ENCODE data around the gene CREB3L1. TPM values are rescaled to one million over a fixed set of nuclear protein-coding genes. Genes with fewer than 3 reads are reported as not detected.

CREB3L1 gene
- polyA plus RNA-seq, 1 donor from 2014 or later = not detected

- H3K4me1 Mint-ChIP-seq = peaks cover 0 to 4% (median 3%) of the 10 kb centered on the region in 3 donors
- no peaks in the 10 kb centered on the region for H3K9me3 Mint-ChIP-seq
- no peak overlapping the region for H3K27ac Mint-ChIP-seq
- H3K27me3 Mint-ChIP-seq = peaks cover 32% of the 10 kb centered on the region
- peaks cover 2% of the 10 kb centered on the region for H3K36me3 Mint-ChIP-seq
- H3K4me3 Mint-ChIP-seq = peak overlapping the region in 2 of 4 donors; percentile 16 to 68
Observed at GRCh38 chr11:46277313-46277621, 195 bp upstream of the CREB3L1 start.

DNA sequence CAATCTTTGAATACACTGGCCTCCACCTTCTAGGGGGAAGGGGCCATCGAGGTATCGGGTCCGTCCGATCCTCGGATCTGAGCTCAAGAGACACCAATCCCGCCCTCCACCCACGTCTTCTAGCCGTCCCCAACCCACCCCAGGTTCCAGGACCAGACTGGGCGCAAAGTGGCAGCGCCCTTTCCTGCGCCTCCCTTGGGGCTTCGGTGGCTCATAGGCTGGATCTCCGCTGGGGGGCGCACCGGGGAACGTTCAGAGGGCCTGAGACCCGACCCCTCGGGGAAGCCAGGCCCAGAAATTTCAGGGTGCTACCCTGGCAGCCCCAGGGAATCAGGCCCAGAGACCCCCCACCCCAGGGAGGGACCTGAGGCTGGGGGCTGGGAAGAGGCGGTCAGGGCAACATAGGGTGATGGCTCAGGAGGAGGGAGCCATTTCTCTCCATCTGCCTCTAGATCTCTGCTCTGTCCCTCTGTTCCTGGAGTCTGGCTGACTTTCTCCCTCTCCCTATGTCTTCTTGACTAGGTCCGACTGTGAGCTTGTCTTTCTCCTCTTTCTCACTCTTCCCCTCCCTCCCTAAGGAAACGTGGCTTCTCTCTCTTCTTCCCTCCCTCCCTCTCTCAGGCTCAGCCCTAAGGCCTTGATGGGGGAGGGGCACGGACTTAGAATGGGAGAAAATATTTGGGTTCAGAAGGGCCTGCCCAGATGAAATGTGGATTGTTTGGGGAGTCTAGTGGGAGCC is 1.1 kb downstream of the CREB3L1 start:
- Mint-ChIP-seq H3K27ac (peak overlapping the region in 1 of 3 donors; percentile 80), H3K36me3 (peaks cover 2% of the 10 kb centered on the region), H3K4me1 (peaks cover 0 to 3% (median 2%) of the 10 kb centered on the region in 3 donors), H3K27me3 (peaks cover 32% of the 10 kb centered on the region), H3K4me3 (no peak overlapping the region), H3K9me3 (no peaks in the 10 kb centered on the region)

DNA sequence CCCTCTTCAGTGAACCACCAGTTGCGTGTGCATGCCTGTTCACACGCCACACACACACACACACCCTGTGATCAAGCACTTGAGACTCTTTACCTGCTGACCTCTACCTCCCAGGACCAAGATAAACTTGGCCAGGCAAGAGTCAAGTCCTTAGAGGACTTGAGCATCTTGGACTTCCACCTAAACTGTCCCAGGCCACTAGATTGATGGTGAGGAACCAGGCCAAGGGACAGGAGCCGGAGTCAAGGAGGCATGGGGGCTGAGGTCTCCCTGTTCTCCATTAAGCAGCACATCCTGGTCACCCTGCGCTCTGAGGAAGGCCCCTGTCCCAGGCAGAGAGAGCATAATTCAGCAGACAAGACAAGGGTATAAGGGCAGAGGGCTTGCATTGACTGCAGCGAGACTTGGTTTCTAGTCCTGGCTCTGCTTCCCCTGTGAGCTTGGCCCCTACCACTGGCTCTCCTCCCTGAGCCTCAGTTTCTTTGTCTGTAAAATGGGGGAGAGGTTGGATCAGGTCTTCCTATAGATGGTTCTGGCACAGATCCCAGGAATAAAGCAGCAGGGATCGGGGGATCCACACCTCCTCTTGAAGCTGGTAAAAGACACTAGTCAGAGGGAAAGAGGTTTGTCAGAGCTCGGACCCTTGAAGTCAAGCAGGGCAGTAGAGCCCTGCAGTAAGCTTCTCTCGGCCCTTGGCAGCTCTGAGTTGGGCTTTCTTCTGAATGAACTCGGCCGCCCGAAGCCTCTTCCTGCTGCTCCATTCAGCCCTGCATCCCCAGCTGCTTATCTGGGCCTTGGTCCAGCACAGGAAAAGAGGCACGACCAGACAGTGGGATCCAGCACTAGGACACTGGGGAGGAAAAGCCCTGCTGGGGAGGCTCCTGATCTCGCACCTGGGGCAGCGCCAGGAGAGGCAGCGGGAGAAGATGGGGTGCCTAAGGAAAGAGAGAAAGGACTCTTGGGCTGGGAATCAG is 2.0 kb downstream of the CREB3L1 start:
- no peak overlapping the region for H3K4me3 Mint-ChIP-seq
- H3K9me3 Mint-ChIP-seq = no peaks in the 10 kb centered on the region
- peaks cover 39% of the 10 kb centered on the region for H3K27me3 Mint-ChIP-seq
- peak overlapping the region in 1 of 3 donors; percentile 80 for H3K27ac Mint-ChIP-seq
- H3K4me1 Mint-ChIP-seq = peaks cover 0 to 3% (median 2%) of the 10 kb centered on the region in 3 donors
- peaks cover 2% of the 10 kb centered on the region for H3K36me3 Mint-ChIP-seq

DNA sequence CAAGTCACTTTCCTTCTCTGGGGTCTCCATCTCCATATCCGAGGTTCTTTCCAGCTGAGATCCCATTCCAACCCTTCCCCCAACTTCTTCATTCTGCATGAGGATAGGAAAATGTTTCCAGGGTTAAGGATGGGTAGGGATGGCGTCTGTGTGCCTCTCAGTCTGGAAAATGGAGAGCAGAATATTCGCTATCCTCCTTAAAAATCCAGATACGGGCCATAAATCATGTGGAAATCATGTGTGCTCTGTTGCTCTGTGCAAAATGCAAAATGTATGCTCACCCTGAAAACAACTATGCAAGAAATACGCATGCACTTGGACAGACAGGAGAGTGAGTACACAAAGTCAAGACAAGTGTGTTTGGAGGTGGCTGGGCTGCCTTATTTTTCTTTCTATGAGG is 3.2 kb downstream of the CREB3L1 start:
- H3K9me3 Mint-ChIP-seq = peaks cover 0 to 2% (median 0%) of the 10 kb centered on the region in 3 donors
- H3K36me3 Mint-ChIP-seq = no peaks in the 10 kb centered on the region
- H3K27ac Mint-ChIP-seq = no peak overlapping the region
- peaks cover 45% of the 10 kb centered on the region for H3K27me3 Mint-ChIP-seq
- peaks cover 0 to 3% (median 2%) of the 10 kb centered on the region in 3 donors for H3K4me1 Mint-ChIP-seq
- no peak overlapping the region for H3K4me3 Mint-ChIP-seq

DNA sequence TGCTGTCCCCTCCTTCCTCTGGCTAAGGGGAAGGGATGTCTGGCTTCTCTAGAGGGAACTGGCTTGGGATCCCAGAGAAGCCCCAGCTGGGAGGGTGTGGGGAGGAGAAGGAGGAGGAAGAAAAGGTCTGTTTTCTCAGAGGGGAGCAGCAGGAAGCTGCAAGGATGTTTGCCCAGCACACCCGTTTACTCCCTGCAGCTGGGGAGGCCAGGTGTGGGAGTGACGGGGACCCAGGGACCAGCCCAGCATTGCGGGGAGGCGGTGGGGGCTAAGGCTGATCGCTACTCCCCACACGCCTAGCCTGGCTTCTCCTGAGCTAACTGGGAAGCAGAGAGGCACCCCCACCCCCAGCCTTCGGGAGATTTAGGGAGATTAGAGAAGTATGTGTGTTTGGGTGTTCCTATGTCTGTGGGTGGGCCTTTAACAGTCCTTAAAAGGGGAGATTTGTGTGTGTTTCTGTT is 3.9 kb downstream of the CREB3L1 start:
- H3K4me3 Mint-ChIP-seq = no peak overlapping the region
- H3K27ac Mint-ChIP-seq = no peak overlapping the region
- peaks cover 0 to 3% (median 2%) of the 10 kb centered on the region in 3 donors for H3K4me1 Mint-ChIP-seq
- no peaks in the 10 kb centered on the region for H3K36me3 Mint-ChIP-seq
- peaks cover 40% of the 10 kb centered on the region for H3K27me3 Mint-ChIP-seq
- H3K9me3 Mint-ChIP-seq = peaks cover 0 to 2% (median 0%) of the 10 kb centered on the region in 3 donors

GRCh38 chr11:46285173-46285572 is 7.7 kb downstream of the CREB3L1 start:
- H3K4me3 Mint-ChIP-seq = no peak overlapping the region

DNA sequence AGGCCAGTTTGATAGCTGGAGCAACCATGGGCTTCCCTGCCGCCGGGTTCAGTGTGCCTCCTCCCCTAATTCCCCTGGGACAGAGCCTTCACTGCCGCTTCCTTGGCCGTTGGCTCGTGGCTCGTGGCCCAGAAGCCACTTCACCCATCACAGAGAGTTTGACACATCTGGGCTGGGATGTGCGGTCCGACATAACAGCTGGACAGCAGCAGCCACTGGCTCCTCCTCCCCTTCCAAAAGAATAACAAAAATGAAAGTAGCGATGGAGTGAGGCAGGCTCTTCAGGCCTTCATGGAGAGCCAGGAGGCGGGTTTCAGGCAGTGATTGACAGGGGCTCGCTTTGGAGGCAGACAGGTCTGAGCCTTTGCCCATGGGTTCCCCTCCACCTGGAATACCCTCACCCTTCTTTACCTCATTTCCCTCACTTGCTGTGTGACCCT is 8.2 kb downstream of the CREB3L1 start:
- Mint-ChIP-seq H3K27ac (no peak overlapping the region), H3K36me3 (no peaks in the 10 kb centered on the region), H3K4me1 (no peaks in the 10 kb centered on the region), H3K4me3 (no peak overlapping the region), H3K27me3 (peaks cover 30% of the 10 kb centered on the region), H3K9me3 (peaks cover 0 to 2% (median 0%) of the 10 kb centered on the region in 3 donors)

More at GRCh38 chr11:46285173-46285572, 7.7 kb downstream of the CREB3L1 start:
- Mint-ChIP-seq H3K36me3 (no peaks in the 10 kb centered on the region), H3K27me3 (peaks cover 27% of the 10 kb centered on the region), H3K27ac (no peak overlapping the region), H3K9me3 (peaks cover 0 to 2% (median 0%) of the 10 kb centered on the region in 3 donors), H3K4me1 (no peaks in the 10 kb centered on the region)

GRCh38 chr11:46286789-46287188 is 9.3 kb downstream of the CREB3L1 start:
- no peak overlapping the region for H3K4me3 Mint-ChIP-seq
- no peaks in the 10 kb centered on the region for H3K4me1 Mint-ChIP-seq
- peaks cover 0 to 2% (median 0%) of the 10 kb centered on the region in 3 donors for H3K9me3 Mint-ChIP-seq
- peaks cover 36% of the 10 kb centered on the region for H3K27me3 Mint-ChIP-seq
- no peaks in the 10 kb centered on the region for H3K36me3 Mint-ChIP-seq
- H3K27ac Mint-ChIP-seq = no peak overlapping the region

- Mint-ChIP-seq H3K4me1 (no peaks in the 10 kb centered on the region), H3K27ac (no peak overlapping the region), H3K9me3 (peaks cover 0 to 2% (median 0%) of the 10 kb centered on the region in 3 donors), H3K4me3 (no peak overlapping the region), H3K27me3 (peaks cover 36% of the 10 kb centered on the region), H3K36me3 (no peaks in the 10 kb centered on the region)
Observed at GRCh38 chr11:46288451-46288850, 11.0 kb downstream of the CREB3L1 start.

DNA sequence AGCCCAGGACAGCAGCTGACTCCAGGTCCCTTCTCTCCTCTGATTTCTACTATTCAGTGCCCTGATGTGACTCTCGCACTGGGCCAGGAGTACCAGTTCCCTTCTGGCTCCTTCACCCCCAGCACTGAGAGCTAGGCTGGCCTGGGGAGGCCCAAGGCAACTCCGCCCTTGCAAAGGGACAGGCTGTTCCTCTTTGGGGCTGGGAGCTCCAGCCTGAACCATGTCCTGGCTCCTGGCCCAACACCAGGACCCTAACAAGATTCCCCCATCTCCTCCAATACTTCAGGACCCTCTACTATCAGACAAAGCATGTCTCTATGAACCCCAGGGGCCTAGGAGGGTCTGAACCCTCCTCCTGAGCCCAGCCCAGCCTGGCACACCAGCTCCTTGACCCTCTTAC is 12.5 kb downstream of the CREB3L1 start:
- H3K9me3 Mint-ChIP-seq = peaks cover 0 to 1% (median 0%) of the 10 kb centered on the region in 3 donors
- no peak overlapping the region for H3K27ac Mint-ChIP-seq
- H3K4me1 Mint-ChIP-seq = no peaks in the 10 kb centered on the region
- H3K36me3 Mint-ChIP-seq = no peaks in the 10 kb centered on the region
- no peak overlapping the region for H3K4me3 Mint-ChIP-seq
- peaks cover 33% of the 10 kb centered on the region for H3K27me3 Mint-ChIP-seq

DNA sequence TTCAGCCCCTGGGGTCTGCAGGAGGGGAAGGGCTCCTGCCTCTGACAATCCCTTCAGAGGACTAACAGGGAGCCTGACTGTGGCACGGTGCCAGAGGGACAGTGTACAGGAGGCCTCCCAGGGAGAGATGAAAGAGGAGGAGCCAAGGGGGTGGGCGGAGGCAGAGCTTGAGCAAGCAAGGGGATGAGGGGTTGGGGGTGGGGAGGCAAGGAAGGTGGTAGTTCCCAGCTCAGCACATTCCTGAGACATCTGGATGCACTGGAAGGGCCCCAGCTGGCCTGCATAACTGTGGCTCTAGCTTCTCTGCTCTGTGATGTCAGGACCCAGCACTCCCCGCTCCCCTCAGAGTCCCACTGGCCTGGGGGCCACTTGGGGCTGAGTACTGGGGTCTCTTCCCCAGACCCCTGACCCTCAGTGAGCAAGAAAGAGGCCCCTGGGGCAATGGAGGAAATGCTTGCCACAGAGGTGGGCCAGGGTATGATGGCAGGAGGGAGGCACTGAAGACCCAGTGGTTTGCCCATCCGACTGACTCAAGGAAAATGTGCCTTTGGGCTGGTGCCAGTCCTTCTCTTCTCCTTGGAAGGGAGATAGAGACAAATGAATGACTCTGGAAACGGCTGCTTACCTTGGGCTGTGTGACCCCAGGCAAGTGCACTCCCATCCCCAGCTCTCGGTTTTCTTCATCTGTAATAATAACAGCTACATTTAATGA is 13.3 kb downstream of the CREB3L1 start:
- Mint-ChIP-seq H3K4me1 (no peaks in the 10 kb centered on the region), H3K27me3 (peaks cover 30% of the 10 kb centered on the region), H3K27ac (no peak overlapping the region), H3K36me3 (no peaks in the 10 kb centered on the region), H3K9me3 (no peaks in the 10 kb centered on the region), H3K4me3 (no peak overlapping the region)

- Mint-ChIP-seq H3K27ac (no peak overlapping the region), H3K4me1 (no peaks in the 10 kb centered on the region), H3K36me3 (no peaks in the 10 kb centered on the region), H3K27me3 (peaks cover 35% of the 10 kb centered on the region), H3K4me3 (no peak overlapping the region), H3K9me3 (no peaks in the 10 kb centered on the region)
Observed at GRCh38 chr11:46291441-46292150, 14.1 kb downstream of the CREB3L1 start.

GRCh38 chr11:46293066-46293465 is 15.6 kb downstream of the CREB3L1 start:
- Mint-ChIP-seq H3K9me3 (peaks cover 0 to 3% (median 0%) of the 10 kb centered on the region in 3 donors), H3K27me3 (peaks cover 43% of the 10 kb centered on the region), H3K36me3 (no peaks in the 10 kb centered on the region), H3K27ac (no peak overlapping the region), H3K4me3 (no peak overlapping the region), H3K4me1 (no peaks in the 10 kb centered on the region)

- Mint-ChIP-seq H3K4me1 (no peaks in the 10 kb centered on the region), H3K36me3 (no peaks in the 10 kb centered on the region), H3K27me3 (peaks cover 47% of the 10 kb centered on the region), H3K9me3 (peaks cover 0 to 3% (median 0%) of the 10 kb centered on the region in 3 donors), H3K4me3 (peak overlapping the region in 1 of 4 donors; percentile 3), H3K27ac (no peak overlapping the region)
Observed at GRCh38 chr11:46293641-46294103, 16.2 kb downstream of the CREB3L1 start.

Data from IgD-negative memory B cell (primary cell).